Frontal cortex (tissue), 4 donors: ENCODE measurements around the gene AP3D1. TPM values are rescaled to one million over a fixed set of nuclear protein-coding genes. Genes with fewer than 3 reads are reported as not detected.

Experiments
- DNase-seq, 2 donors: peaks; one replicate each; pipeline ENCODE4 v3.0.0; 2012; ENCODE audit warnings: low spot score in 2 of 2
- FAIRE-seq: peaks from 2 replicates; lab custom pipeline; 2012; peaks lifted over from hg19 to GRCh38; lab: Jason Lieb, UNC
- total RNA-seq: library from RNA; depleted of rRNA; stranded (reverse); fragments of >200 nt; gene quantifications from one replicate; pipeline ENCODE4 v1.2.3, GENCODE V29; 2014
- donor health status: control.
- donor health status: control.
- donor health status: control.

The AP3D1 gene
- total RNA-seq, 1 donor from 2014 or later = 58.3 TPM

DNA sequence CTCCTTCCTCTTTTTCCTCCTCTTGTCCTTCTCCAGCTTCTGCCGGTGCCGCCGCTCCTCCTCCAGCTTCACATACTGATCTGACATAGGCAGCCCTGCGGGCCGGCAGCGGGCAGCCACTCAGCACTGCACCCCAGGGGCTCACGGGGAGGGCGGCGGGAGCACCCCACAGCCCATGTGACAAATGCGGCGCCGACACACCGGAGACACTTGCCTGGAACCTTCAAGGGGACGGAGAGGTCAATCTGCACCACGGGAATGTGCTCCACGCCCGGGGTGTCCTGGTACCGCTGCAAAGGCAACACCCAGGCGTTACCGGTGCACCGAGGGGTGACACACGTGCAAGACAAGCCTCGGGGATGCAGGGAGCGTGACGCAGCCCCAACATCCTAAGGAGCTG, 36.0 kb downstream of the AP3D1 start:
- FAIRE-seq (no peak), DNase-seq (no peak)

DNA sequence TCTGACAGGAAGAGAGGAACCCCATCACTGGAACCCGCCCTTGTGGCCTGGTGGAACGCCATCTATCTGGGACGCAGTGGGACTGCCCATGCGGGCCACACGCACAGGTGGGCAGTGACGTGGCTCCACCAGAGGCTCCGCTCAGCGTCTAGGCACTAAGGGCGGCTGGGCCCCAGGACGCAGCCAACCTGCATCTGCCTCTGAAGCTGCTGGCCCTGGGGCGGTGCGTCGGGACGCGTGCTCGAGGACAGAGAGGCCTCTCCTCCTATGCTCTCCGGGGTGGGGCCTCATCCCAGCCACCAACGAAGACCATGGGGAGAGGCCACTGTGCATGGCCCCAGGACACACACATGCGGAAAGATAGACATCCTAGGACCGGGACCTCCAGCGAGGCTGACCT, 36.5 kb downstream of the AP3D1 start:
- no peak for DNase-seq

DNA sequence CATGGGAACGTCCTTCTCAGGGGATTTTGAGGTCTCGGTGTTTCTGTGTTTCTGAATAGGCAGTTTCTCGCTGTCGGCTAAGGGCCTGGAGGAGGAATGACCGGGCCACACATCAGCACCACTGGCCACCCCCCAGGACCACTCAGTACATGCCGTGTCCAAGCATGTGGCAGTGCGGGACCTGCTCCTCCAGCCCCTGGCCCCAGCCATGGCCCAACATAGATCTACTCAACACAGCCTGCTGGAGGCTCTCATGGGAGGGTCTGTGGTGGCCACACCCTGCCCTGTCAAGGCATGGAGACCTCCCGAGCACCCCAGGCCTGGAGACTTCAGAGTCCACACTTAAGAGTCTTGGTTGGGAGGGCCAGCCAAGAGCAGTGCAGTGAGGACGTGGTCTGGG, 37.1 kb downstream of the AP3D1 start:
- FAIRE-seq (no peak), DNase-seq (no peak)

More for the DNA sequence above, 36.5 kb downstream of the AP3D1 start:
- no peak for FAIRE-seq

DNA sequence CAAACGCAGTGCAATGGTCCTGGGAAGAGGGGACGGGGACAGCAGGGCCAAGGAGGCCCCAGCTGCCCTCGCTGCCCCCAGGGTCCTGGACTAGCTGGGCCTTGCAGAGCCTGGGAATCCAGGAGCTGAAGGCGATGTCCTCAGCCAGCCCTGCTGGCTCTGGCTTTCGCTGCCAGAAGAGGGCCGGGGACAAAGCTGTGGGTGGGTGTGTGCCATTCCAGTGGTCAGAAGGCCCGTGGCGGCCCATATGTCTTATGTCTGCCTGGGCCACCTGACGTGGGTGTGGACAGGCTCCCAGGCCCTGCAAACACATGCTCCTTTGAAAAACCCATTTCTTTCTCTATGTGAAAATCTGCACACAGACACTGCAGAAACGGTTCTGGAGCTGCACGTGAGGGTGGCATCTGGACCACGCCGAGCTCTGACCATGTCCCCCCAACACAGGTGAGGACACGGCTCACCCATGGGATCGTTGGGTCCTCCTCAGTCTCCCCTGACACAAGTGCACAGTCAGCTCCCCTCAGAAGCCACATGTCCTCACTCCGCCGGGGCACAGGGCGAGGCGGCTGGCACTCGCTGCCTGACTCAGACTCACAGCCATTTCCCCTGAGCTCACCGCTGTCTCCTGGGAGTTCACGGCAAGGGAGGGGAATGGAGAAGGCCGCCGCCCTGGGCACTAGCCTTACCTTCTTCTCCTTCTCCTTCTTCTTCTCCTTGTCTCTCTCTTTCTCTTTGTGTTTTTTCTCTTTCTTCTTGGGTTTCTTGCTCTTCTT, 37.7 kb downstream of the AP3D1 start:
- DNase-seq (no peak), FAIRE-seq (no peak)

DNA sequence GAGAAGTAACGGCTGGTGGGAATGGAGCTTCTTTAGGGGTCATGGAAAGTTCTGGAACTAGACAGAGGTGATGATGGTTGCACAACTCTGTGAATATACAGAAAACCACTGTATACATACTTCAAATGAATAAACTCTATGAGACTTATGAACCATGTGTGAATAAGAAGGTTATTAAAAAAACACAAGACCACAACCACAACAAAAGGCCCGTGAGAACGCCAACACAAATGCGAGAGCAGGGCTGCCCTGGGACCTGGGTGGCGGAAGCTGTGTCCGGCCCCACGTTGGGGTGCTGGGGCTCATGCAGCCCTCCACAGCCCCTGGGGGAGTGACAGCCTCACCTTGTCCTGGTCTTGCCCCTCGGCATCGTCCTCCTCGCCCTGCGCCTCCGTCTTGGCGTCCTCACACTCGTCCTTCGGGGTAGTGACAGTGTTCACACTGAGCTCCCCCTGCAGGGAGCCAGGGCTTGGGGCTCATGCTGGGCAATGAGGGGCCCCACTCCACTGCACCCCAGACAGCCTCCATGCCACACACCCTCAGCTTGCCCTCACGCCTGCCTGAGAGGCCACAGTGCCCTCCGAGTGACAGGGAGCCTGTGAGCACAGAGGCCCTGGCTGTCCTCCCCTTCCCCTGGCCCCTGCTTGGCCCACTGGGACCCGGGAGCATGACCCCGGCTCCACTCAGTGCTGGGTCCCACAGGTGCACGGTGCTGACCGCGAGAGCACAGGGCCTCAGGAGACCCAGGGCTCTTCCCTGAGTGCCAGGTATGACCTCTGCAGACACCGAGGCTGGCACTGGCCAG, 38.6 kb downstream of the AP3D1 start:
- DNase-seq (no peak), FAIRE-seq (no peak)

DNA sequence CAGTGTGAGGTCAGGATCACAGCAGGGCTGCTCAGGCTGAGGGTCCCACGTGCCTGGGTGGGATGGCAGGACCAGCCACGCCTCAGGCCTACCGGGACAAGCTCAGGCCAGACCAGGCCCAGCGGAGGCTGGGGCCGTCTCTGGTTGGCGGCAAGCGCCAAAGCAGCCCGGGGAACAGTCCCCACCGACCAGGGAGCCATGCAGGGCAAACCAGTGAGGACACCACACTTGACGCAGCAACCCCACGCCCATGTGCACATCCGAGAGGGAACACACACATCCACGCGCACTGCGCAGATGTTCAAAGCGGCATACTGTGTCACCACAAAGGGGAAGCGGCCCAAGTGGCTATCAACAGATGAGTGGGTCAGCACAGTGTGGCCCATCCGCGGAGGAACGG, 39.5 kb downstream of the AP3D1 start:
- DNase-seq = no peak
- FAIRE-seq = no peak

DNA sequence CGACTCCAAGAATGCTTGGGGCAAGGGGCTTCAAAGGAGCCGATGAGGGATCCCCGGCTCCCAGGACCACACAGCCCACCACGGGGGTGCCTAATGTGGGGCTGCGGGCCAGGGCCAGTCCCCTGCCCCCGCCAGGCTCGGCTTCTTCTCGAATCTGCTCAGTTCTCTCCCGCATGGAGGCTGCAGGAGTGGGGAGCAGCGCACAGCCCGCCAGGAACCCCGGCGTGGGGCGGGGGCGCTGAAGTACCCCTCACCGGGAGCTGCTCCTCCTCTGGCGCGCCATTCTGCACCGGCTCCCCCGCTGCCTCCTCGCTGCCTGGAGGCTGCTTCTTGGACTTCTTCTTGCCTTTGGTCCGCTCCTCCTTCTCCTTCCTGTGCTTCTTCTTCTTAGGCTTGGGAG, 39.9 kb downstream of the AP3D1 start:
- DNase-seq (no peak), FAIRE-seq (no peak)

DNA sequence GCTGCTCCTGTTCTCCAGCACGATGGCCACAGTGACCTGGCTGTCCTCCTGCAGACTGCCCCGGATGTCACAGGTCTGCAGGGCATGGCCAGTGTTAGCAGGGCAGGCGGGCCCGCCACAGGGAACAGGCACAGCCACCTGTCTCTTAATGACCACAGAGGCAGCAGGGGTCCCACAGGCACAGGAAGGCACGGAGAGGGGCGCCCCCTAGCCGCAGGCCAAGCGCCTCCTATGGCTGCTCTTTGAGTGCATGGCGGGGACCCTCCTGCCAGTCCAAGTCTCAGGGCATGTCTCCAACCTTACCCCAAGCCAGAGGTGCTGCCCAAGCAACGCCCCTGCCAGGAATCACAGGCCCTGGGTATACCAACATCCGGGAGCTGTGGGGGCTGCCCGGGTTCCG, 40.5 kb downstream of the AP3D1 start:
- DNase-seq (no peak), FAIRE-seq (no peak)

DNA sequence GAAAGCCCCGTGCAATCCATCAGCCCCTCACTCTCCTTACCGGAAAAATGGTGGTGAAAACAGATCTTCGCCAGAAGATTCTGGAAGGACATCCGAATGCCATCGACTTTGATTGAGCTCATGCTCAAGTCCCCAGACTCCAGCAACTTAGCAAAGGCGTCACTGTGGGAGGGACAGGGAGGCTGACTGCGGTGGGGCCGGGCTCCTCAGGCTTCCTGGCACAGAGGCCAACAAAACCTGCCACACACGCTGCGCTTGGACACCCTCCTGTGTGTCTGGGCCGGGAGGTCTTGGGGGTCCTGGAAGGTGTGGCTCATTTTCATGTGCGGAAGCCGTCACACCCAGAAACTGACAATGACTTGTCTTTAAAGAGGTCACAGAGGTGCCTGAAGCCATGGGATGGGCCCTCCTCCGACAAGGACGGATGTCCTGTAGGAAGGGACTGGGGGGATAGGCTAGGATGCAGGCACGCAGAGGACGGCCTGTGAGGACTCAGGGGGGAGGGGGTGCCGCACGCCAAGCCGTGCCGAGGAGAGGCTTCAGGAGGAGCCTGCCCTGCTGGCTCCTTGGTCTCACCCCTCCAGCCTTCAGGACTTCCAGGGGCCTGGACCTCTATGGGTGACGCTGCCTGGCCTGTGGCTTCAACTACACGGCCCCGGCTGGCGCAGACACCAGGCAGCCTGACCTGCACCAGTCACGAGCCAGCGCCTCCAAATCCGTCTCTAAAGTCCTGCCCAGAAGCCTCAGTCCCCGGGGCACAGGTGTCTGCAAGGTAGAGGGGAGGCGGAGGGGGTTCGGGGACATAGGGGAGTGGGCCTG, 42.1 kb downstream of the AP3D1 start:
- FAIRE-seq = no peak
- no peak for DNase-seq

DNA sequence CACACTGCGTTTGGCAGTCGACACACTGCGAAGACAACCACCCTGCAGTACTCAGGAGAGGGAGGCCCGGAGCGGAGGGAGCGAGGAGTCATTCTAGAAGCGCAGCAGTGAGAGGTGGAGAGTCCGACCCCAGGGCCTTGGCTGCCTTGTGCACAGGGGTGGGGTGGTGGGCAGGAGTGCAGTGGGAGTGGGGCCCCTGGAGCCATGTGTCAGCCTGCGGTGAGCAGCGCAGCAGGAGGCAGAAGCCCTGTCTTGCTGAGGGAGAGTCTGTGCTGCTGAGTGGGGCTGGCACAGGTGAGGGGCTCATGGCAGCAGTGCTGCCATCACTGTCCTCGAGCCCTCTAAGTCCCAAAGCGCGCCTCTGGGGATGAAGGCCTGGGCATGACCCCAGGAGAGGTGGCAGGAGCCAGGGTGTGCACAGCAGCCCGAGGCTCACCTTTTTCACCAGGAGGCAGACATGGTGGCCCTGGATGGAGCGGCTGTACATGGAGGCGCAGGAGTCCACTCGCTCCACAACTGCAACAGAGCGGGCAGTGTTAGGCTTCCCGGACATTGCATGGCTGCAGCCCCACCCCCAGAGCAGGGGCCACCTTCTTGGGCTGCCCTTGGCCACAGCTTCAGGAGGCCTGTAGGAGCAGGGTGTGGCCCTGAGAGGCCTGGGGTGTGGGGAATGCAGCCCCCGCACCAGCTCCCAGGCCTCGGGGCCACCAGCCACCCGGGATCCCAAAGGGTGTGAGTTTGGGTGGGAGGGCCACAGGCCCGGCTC, 42.9 kb downstream of the AP3D1 start:
- DNase-seq (no peak), FAIRE-seq (no peak)

DNA sequence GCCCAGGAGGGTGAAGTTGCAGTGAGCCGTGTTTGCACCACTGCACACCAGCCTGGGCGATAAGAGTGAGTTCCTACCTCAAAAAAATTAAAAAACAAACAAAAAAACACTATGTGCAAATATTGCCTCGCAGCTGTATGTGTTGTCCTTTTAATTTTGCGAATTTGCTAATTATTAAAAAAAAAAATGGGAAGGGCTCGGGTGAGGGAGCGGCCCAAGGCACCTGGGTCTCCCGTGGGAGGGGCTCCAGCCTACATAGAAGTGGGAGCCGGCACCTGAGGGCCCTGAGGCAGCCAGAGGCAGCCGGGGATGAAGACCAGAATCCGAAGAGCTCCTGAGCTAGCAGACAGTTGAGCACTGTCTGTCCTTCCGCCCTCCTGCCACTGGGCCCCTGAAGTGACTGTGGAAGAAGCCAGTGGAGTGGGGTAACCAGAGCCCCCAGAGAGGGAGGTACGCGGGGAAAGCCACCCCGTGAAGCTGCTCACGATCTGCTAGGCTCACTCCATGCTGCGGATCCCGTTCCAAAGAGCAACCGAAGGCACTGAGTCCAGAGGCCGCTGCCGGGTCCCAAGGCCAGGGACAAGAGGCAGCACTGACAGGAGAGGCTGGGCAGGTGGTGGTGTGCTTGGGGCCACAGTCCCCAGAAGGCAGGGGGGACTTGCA, 48.2 kb downstream of the AP3D1 start:
- FAIRE-seq (no peak), DNase-seq (no peak)

DNA sequence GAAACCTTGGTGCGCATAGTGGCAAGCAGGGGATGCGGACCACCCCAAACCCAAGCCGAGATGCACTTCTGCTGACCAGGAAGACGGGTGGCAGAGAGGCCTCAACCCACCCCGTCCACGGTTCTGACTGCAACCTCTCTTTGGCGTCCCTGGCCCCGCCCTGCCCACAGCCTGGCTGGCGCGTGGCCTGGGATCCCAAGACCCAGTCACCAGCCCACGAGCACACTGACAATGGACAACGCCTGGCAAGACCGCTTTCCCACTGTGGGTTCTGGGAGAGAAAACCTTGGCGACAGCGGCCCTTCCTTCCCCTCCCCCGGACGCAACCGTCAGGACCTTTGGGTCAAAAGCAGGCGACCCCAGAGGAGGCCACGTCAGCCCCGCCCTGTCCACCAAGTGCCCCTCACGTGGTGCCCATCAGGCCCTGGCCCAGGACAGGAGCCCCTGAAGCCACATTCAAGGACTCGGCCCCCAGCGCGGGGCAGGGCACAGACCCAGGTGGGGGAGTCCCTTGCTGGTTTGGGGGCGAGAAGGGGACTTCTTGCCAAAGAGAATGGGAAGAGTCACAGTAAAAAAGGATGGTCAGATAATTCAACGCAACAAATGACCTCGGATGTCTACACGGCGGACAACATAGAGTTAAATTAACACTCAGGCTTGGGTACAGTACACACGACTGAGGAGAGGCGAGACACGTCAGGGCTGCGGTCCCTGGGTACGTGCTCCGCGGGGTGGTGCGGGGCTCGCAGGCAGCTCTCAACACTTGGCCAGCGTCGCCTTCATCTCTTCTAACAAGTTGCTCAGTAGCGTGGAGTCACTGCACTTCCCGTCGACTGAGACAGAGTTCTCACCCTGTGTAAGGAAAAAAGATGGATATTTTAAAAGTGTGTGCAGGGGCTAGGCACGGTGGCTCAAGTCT, 49.7 kb downstream of the AP3D1 start:
- peak in 1 of 2 donors; percentile 62 for DNase-seq
- FAIRE-seq = no peak

DNA sequence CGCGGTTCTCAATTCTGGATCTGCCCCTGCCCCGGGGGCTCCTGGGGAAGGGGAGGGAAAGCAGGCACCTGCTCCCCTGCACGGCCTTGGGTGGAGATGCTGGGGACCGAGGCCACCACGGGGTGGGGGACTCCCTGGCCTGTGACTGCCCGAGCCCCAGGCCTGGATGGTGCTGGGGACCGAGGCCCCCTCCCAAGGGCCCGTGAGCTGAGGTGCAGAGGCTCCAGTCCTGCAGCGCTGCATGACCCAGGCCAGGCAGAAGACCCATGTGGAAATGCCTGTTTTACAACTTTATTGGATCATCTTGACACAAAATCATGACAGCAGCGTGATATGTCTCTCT, 50.7 kb downstream of the AP3D1 start:
- no peak for DNase-seq
- no peak for FAIRE-seq

DNA sequence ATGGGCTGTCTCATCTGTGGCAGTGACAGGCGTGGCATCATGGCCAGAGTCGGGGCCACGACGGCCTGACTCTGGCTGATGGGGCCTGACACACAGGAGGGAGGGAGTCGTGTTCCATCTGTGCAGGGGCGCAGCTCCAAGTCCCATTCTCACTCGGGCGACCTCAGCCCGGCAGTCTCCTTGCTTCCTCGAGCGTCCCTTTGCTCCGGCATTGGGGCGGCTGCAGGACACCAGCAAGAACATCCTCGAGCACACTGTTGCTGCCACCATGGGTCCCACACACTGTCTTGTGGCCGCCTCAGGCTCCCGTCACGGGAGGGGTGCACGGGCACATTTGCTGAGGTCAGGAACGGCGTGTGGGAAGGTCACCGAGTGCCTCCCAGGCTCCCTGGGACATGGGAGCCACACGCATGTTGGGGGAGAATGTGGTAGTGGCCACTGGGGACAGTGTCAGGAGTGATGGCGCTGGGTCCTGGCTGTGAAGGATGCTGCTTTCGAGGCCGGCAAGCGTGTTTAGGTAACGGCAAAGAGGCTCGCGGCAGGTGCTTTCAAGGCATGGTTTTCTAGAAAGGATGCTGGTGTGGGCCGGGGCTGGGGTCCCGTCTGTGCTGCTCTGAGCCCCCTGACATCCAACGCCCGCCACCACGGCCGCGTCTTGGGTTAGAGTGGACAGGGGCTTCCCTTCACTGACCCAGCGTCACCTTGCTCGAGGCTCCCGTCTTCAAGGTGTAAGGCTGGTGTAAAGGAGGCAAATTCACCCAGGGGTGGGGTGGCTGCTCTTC, 51.2 kb downstream of the AP3D1 start:
- FAIRE-seq = no peak
- DNase-seq = no peak

DNA sequence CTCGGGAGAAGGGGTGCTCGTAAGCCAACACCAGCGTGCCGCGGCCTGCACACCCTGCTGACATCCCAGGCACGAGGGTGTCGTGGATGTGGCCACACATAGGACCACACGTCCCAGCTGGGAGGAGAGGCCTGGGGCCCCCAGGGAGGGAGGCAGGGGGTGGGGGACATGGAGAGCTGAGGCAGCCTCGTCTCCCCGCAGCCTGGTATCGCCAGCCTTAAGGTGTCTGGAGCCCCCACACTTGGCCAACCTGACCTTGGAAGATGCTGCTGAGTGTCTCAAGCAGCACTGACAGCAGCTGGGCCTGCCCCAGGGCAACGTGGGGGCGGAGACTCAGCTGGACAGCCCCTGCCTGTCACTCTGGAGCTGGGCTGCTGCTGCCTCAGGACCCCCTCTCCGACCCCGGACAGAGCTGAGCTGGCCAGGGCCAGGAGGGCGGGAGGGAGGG, 52.3 kb downstream of the AP3D1 start:
- FAIRE-seq (no peak), DNase-seq (no peak)

DNA sequence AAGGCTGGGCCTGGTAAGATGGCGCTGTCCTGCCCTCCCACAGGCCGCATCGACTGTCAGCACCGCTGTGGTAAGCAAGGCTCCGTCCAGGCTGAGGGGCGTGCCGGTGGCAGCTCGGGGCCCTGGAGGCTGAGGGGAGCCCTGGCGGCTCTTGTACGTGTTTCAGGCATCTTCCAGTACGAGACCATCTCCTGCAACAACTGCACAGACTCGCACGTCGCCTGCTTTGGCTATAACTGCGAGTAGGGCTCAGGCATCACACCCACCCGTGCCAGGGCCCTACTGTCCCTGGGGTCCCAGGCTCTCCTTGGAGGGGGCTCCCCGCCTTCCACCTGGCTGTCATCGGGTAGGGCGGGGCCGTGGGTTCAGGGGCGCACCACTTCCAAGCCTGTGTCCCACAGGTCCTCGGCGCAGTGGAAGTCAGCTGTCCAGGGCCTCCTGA, 53.5 kb downstream of the AP3D1 start:
- FAIRE-seq = no peak

DNA sequence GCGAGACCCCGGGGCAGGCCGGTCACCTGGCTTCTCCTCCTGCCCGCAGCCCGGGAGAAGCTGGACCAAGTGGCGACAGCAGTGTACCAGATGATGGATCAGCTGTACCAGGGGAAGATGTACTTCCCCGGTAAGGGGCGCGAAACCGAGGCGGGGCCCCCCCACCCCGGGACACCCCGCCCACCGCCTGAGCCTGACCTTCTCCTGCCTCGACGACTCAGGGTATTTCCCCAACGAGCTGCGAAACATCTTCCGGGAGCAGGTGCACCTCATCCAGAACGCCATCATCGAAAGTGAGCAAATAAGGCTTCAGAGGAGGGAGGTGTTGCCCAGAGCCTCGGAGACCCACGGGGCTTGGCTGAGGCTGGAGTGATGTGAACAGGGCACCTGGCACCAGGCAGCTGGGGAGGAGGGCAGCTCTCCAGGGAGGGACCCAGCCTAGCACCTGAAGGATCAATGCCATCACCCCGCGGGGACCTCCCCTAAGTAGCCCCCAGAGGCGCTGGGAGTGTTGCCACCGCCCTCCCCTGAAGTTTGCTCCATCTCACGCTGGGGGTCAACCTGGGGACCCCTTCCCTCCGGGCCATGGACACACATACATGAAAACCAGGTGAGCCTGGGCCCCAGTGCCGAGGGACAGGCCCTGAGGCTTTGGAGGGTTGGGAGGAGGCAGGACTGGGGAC, 54.0 kb downstream of the AP3D1 start:
- no peak for DNase-seq
- FAIRE-seq = no peak

More for the DNA sequence above, 53.5 kb downstream of the AP3D1 start:
- no peak for DNase-seq
